Amniotic epithelial cell (primary cell): ENCODE measurements around the gene BARHL1.
A peak's percentile ranks its signal among the peaks of the same experiment; 100 is the strongest.

Experiments used
- DNase-seq: peaks from one replicate; pipeline ENCODE4 v3.0.0-alpha.2; 2010; ENCODE audit warnings: low read depth

Gene BARHL1

DNA sequence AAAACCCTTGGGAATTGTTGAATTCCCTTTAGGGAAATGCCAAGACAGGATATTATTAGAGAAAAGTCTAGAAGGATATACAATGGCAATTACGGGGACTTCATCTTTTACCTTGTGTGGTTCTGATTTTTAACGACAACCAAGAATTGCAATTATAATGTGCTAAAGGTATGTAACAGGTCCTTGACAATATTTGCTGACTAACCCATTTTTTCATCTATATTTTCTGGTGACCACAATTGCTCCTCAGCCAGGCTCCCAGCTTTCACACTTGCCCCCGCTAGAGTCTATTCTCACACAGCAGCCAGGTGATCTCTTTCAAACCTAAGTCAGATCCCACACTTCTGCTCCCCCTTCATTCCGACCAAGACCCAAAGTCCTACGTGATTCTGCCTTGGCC lies 34.3 kb downstream of the BARHL1 start:
- DNase-seq = no peak

DNA sequence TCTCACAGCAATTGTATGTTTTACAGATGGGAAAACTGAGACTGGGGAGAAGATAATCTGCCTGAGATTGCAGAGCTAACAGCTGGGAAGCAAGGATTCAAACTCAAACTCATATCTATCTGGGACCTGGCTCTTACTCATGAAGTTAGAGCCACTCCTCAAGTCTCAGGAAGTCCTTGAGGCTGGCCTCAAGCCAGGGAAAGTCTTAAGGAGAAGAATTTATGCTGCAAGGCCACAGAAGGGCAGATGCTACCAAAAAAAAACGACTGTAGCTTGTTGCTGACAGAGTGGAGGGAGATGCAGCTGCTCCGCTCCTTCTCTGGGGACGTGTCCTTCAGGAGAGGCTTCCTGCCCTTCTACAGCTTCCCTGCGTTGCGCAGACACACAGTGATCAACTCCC lies 39.8 kb downstream of the BARHL1 start:
- DNase-seq = peak; percentile 62

DNA sequence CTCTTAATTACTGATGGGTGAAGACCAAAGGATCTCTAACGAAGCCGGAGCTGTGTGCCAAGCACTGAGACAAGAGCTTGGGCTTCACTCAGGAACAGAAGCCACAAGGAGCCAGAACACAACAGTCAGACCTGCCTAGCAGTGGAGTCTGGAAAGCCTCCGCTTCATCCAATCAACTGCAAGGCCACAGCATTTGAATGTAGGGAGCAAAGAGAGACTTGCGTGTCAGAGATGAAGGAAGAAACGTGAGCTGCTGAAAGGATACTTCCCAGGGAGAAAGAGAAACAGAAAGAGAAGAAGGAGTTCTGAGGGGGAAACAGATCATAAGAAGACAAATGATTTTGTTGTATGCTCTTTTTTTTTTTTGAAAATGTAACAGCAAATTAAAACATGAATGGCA lies 43.9 kb downstream of the BARHL1 start:
- DNase-seq = no peak

DNA sequence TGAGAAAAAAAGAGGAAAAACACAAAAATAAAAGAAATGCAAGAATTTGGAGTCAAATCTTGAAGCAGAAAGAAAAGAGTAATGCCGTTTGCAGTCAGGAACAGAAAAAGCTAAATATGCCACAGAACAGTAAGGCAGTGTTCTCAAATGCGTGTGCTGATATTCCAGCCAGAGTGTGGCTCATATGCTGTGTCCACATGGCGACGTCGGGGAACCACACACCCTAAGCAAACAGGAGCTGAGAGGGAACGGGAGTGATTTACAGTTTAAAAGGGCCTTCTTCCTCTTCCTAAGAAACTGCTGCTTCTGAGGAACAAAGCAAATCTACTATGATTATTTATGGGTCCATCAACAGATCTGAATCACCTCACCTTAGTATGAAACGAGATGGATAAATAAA lies 44.7 kb downstream of the BARHL1 start:
- no peak for DNase-seq

DNA sequence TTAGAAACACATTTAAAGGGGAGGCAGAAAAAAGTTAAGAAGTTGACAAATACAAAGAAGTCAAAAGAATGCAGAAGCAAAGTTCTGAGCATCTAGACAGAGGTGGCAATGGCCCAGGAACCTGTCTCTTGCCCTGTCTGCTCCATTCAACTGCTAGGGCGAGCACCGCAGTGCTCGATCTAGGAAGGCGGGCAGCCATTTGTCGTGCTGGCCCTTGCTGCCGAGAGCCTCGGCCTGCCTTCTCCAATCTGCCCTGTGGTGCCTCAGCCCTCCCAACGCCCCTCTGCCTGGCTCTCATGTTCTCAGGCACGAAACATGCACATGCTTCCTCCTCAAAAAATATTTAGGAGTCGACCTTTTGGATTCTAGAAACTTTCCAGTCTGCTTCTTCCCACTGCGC lies 45.2 kb downstream of the BARHL1 start:
- DNase-seq = no peak

DNA sequence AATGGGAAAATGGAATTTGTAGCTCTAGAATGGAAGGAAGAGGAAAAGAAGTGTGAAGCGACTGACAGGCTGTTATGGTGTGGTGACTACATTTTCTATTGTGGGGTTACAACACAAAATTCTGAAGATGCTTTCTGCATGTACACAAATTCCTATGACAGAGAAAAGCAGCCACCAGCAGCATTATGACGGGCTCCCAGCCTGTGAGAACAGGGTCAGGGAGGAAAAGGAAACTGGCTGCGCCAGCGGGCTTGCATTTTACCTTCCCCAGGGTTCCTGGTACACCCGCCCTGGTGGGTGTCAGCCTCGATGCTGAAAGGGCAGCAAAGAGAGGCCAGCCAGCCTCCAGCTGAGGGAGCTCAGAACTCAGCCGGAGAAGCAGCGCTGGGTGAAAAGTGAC lies 46.3 kb downstream of the BARHL1 start:
- DNase-seq = no peak

DNA sequence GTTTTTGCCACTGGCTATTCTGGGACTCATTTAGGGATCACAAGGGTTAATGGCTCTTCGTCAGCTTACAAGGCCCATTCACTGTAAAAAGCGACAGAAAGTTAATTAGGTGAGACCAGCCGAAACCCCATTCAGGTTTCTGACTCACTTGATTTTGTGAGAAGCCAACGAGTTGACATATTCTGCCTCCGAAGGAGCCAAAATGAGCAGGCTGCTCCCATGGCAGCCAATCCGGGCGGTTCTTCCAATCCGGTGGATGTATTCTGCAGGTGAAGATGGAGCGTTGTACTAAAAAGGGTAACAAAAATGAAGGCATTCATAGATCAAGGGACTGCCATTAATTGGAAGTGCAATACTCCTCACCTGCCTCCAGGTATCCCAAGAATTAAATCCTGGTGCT lies 47.7 kb downstream of the BARHL1 start:
- no peak for DNase-seq

GRCh38 chr9:132630811-132631210 lies 48.4 kb downstream of the BARHL1 start:
- DNase-seq = no peak

- peak; percentile 29 for DNase-seq
Measured at GRCh38 chr9:132631280-132631679, 48.9 kb downstream of the BARHL1 start.

- DNase-seq = no peak
Measured at GRCh38 chr9:132631685-132632084, 49.3 kb downstream of the BARHL1 start.

- peak; percentile 31 for DNase-seq
Measured at GRCh38 chr9:132632413-132633129, 50.2 kb downstream of the BARHL1 start.

DNA sequence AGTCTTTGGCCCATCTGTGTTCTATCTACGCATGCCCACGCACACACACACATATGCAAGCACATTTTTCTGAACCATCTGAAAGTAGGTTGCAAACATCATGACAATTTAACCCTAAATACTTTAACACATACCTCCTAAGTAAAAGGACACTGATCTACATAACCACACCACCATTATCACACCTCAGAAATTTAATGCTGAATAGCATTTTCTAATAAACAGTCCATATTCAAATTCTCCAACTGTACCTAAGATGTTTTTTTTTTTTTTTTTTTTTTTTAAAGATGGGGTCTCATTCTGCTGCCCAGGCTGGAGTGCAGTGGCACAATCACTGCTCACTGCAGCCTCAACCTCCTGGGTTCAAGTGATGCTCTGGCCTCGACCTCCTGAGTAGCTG lies 51.9 kb downstream of the BARHL1 start:
- no peak for DNase-seq

GRCh38 chr9:132637351-132637750 lies 54.9 kb downstream of the BARHL1 start:
- no peak for DNase-seq

- DNase-seq = no peak
Measured at GRCh38 chr9:132637801-132638200, 55.4 kb downstream of the BARHL1 start.

DNA sequence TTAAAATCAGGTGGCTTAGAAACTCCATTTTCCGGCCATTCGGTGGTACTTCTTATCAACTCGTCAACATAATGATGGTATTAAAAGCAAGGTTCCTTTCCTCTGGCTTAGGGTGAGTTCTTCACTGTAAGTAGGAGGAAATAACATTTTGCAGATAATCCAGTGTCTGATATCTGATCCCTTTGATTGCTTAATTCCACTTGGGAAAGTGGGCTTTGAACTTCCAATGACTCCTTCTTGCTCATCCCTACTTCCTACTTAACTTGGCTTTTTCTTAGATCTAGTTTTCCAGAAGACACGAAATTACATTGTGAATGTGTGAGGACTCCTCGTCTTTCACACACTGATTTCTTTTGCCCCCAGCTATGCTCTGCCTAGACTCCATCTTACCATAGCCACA lies 55.8 kb downstream of the BARHL1 start:
- peak; percentile 80 for DNase-seq

GRCh38 chr9:132639322-132639721 lies 56.9 kb downstream of the BARHL1 start:
- DNase-seq = no peak
